ENCODE data around the gene RND1. TPM values are rescaled to one million over a fixed set of nuclear protein-coding genes. Genes with fewer than 3 reads are reported as not detected.
"Not testable (repeated sequence)": the region's sequence is repeated elsewhere in the genome, so short reads cannot be mapped to it uniquely, and the experiment has no call there.

Gene RND1
- total RNA-seq (2014; rRNA removed; shearing (Covaris generic); ENCODE audit: low replicate concordance), result 0.60 and 1.4 TPM in 2 replicates

DNA sequence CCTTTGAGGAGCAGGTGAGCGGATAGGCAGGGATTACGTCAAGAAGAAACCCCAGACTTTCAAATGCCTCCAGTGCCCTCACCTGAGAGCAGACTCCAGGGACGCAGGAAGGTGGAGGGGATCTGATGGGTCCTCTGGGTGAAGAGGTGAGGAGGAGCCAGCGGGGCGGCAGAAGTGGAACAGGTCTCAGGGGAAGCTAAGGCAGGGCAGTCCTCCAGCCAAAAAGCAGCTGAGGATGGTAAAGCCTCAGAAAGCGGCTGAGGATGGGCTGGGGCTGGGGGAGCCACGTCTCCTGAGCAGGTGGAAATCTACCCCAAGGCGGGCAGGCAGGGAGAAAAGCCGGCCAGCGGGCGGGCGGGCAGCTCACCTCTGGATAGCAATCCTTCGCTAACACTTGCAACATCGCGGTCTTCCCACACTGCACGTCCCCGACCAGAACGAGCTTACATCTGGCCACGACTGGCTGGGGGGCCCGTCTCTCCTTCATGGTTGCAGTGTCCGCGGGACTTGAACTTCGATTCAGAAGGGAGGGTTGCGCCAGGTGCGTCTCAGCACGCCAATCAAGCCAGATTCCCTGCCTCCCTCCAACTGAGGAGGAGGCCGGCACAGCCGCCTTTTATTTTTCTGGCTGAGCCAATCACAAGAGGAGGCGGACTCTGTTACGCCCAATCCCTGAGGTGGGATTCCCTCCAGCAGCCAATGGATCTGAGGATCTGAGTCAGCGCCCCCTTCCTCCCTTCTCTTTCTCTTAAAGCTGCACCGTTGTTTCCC lies at the start of gene RND1:
TSS of gene RND1 (minus strand) at position 590 of the 771 bp plus-strand sequence. CDS start at position 487, 103 bp downstream.
- Histone ChIP-seq H3K9me3 (ENCODE audit: low read length) (no peaks in the 10 kb centered on the region), H4K20me1 (ENCODE audit: insufficient read depth, low read depth, low read length) (no peaks in the 10 kb centered on the region), H3K9me2 (replicated peaks; ENCODE audit: insufficient read depth, low read length) (no peaks in the 10 kb centered on the region), H3K4me3 (ENCODE audit: low read length) (peak within 1 kb of the TSS; percentile 69), H3K9ac (ENCODE audit: low read length) (peak within 1 kb of the TSS; percentile 62), H3K36me3 (ENCODE audit: insufficient read depth, low read length) (no peaks in the 10 kb centered on the region), H3K27me3 (ENCODE audit: low read length) (no peaks in the 10 kb centered on the region), H3K79me2 (ENCODE audit: low read length) (no peaks in the 10 kb centered on the region), H2AFZ (ENCODE audit: low read length) (peak within 1 kb of the TSS; percentile 89), H3K4me1 (ENCODE audit: low read length) (peaks cover 16% of the 10 kb centered on the region), H3K4me2 (ENCODE audit: low read depth, low read length, poor library complexity, severe bottlenecking) (peak within 1 kb of the TSS; percentile 80), H3K27ac (ENCODE audit: low read length) (no peak within 1 kb of the TSS)
- peak; percentile 93 for DNase-seq

DNA sequence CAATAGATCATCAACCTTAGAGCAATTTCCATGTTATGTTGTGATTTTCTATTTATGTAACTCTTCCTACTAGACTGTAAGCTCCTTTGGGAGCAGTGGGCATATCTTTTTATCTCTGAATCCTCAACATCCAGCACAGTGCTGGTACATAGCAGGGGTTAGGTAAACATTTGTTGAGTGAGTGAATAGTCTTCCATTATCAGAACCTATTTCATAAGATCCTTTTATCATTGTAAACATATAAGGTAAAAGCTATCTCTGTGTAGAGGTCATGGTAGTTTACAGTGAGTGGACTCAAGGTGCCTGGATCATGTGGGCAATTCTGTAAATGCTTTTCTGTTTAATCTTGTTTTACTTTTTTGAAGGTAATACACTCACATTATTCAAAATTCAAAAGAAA lies 44.5 kb upstream of the RND1 start:
- Histone ChIP-seq H3K79me2 (ENCODE audit: low read length) (no peaks in the 10 kb centered on the region), H3K4me2 (ENCODE audit: low read depth, low read length, poor library complexity, severe bottlenecking) (no peak overlapping the region), H3K27me3 (ENCODE audit: low read length) (no peaks in the 10 kb centered on the region), H3K4me1 (ENCODE audit: low read length) (no peaks in the 10 kb centered on the region), H3K4me3 (ENCODE audit: low read length) (no peak overlapping the region), H2AFZ (ENCODE audit: low read length) (no peak overlapping the region), H3K9me3 (ENCODE audit: low read length) (no peaks in the 10 kb centered on the region), H3K9ac (ENCODE audit: low read length) (no peak overlapping the region), H3K27ac (ENCODE audit: low read length) (no peak overlapping the region), H4K20me1 (ENCODE audit: insufficient read depth, low read depth, low read length) (no peaks in the 10 kb centered on the region), H3K9me2 (replicated peaks; ENCODE audit: insufficient read depth, low read length) (no peaks in the 10 kb centered on the region), H3K36me3 (ENCODE audit: insufficient read depth, low read length) (no peaks in the 10 kb centered on the region)
- no peak for DNase-seq

DNA sequence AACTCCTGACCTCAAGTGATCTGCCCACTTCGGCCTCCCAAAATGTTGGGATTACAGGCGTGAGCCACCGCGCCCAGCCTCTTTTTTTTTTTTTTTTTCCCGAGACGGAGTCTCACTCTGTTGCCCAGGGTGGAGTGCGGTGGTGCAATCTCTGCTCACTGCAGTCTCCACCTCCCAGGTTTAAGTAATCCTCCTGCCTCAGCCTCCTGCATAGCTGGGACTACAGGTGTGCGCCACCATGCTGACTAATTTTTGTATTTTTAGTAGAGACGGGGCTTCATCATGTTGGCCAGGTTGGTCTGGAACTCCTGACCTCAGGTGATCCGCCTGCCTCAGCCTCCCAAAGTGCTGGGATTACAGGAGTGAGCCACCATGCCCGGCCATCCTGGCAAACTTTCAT lies 44.0 kb upstream of the RND1 start:
- H3K27me3 ChIP-seq (ENCODE audit: low read length); H3K27ac ChIP-seq (ENCODE audit: low read length); H3K4me3 ChIP-seq (ENCODE audit: low read length); H3K36me3 ChIP-seq (ENCODE audit: insufficient read depth, low read length); H3K9me2 ChIP-seq (replicated peaks; ENCODE audit: insufficient read depth, low read length); H3K79me2 ChIP-seq (ENCODE audit: low read length); H2AFZ ChIP-seq (ENCODE audit: low read length); H4K20me1 ChIP-seq (ENCODE audit: insufficient read depth, low read depth, low read length); H3K9me3 ChIP-seq (ENCODE audit: low read length); H3K4me2 ChIP-seq (ENCODE audit: low read depth, low read length, poor library complexity, severe bottlenecking); H3K9ac ChIP-seq (ENCODE audit: low read length); H3K4me1 ChIP-seq (ENCODE audit: low read length); DNase-seq: not testable (repeated sequence)

DNA sequence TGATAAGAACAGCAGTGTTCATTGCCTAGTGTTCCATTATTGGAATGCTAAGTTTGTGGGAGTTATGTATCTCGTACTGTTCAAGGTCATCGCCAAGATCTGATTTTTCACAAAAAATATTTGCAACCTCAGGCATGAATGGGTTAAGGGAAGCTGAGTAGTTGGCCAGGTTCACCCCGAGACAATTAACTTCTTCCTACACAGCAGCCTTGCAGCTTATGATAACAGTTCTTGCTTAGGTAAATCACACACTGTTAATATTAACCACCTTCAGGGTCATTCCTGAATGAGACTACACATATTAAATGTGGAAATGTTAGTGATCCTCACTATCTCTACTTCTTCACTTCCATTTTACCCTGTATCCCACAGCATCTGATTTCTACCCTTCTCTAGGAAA lies 41.6 kb upstream of the RND1 start:
- H2AFZ ChIP-seq (ENCODE audit: low read length), result no peak overlapping the region
- no peaks in the 10 kb centered on the region; the same call in 1 of the 2 replicates for H3K4me1 ChIP-seq (ENCODE audit: low read length)
- no peak overlapping the region for H3K9ac ChIP-seq (ENCODE audit: low read length)
- no peak overlapping the region for H3K4me2 ChIP-seq (ENCODE audit: low read depth, low read length, poor library complexity, severe bottlenecking)
- DNase-seq, result no peak
- H3K4me3 ChIP-seq (ENCODE audit: low read length), result no peak overlapping the region
- no peaks in the 10 kb centered on the region for H3K9me2 ChIP-seq (replicated peaks; ENCODE audit: insufficient read depth, low read length)
- H3K36me3 ChIP-seq (ENCODE audit: insufficient read depth, low read length), result no peaks in the 10 kb centered on the region
- no peaks in the 10 kb centered on the region for H3K9me3 ChIP-seq (ENCODE audit: low read length)
- H3K79me2 ChIP-seq (ENCODE audit: low read length), result no peaks in the 10 kb centered on the region
- H4K20me1 ChIP-seq (ENCODE audit: insufficient read depth, low read depth, low read length), result no peaks in the 10 kb centered on the region
- H3K27ac ChIP-seq (ENCODE audit: low read length), result no peak overlapping the region
- no peaks in the 10 kb centered on the region for H3K27me3 ChIP-seq (ENCODE audit: low read length)

DNA sequence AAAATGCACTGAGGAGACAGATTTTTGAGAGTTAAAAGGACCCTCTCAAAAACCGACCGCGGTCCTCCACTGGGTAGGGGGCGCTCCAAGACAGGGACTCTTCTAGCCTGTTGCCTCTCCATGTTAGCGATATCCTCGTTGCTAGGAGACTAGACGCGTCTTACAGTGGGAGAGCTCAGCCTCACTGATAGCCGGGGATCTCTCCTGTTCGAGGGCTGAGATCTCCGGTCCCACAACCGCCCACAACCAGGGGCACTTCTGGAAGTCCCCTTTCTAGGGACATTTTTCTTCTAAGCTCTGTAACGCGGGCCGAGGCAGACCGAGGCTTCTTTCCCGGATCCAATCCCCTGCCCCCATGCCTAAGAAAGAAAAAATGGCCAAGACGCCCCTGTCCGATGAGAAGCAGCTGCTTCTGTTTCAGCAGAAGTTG lies 38.3 kb upstream of the RND1 start:
- Histone ChIP-seq H3K4me3 (ENCODE audit: low read length) (peak overlapping the region; percentile 45; the same call in 1 of the 2 replicates), H3K36me3 (ENCODE audit: insufficient read depth, low read length) (no peaks in the 10 kb centered on the region), H3K27ac (ENCODE audit: low read length) (no peak overlapping the region), H4K20me1 (ENCODE audit: insufficient read depth, low read depth, low read length) (no peaks in the 10 kb centered on the region), H3K9me2 (replicated peaks; ENCODE audit: insufficient read depth, low read length) (no peaks in the 10 kb centered on the region), H3K79me2 (ENCODE audit: low read length) (no peaks in the 10 kb centered on the region), H3K4me2 (ENCODE audit: low read depth, low read length, poor library complexity, severe bottlenecking) (peak overlapping the region; percentile 66), H3K9me3 (ENCODE audit: low read length) (no peaks in the 10 kb centered on the region), H3K9ac (ENCODE audit: low read length) (peak overlapping the region; percentile 30; the same call in 1 of the 2 replicates), H2AFZ (ENCODE audit: low read length) (0 out of 2 replicates have a peak overlapping the region, but pooled peaks have one; percentile 21), H3K27me3 (ENCODE audit: low read length) (no peaks in the 10 kb centered on the region), H3K4me1 (ENCODE audit: low read length) (no peaks in the 10 kb centered on the region; the same call in 1 of the 2 replicates)
- DNase-seq, result peak; percentile 87

DNA sequence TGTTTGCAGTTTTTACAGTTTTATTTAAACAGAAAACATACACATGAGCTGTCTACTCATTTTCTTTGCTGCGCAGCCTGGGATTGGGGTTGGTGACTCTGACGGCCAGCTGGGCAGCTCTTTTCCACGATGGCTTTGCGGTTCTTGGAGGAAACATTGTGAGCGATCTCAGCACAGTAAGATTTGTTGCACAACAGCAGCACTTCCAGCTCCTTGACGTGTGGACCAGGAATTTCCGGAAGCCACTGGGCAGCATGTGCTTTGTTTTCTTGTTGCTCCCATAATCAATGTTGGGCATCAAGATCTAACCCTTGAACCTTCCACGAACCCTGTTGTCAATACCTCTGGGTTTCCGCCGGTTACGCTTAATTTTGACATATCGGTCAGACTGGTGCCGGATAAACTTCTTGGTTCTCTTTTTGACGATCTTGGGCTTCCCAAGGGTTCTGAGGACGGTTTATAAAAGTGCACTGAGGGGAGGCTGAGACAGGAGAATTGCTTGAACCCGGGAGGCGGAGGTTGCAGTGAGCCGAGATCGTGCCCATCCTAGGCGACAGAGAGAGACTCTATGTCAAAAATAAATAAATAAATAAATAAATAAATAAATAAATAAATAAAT lies 37.8 kb upstream of the RND1 start:
- Histone ChIP-seq H3K79me2 (ENCODE audit: low read length) (no peaks in the 10 kb centered on the region), H3K4me3 (ENCODE audit: low read length) (no peak overlapping the region), H4K20me1 (ENCODE audit: insufficient read depth, low read depth, low read length) (no peaks in the 10 kb centered on the region), H3K27ac (ENCODE audit: low read length) (no peak overlapping the region), H3K27me3 (ENCODE audit: low read length) (no peaks in the 10 kb centered on the region), H2AFZ (ENCODE audit: low read length) (no peak overlapping the region), H3K9me2 (replicated peaks; ENCODE audit: insufficient read depth, low read length) (no peaks in the 10 kb centered on the region), H3K9ac (ENCODE audit: low read length) (no peak overlapping the region), H3K9me3 (ENCODE audit: low read length) (no peaks in the 10 kb centered on the region), H3K4me2 (ENCODE audit: low read depth, low read length, poor library complexity, severe bottlenecking) (peak overlapping the region; percentile 66), H3K4me1 (ENCODE audit: low read length) (no peaks in the 10 kb centered on the region; the same call in 1 of the 2 replicates), H3K36me3 (ENCODE audit: insufficient read depth, low read length) (no peaks in the 10 kb centered on the region)
- no peak for DNase-seq

DNA sequence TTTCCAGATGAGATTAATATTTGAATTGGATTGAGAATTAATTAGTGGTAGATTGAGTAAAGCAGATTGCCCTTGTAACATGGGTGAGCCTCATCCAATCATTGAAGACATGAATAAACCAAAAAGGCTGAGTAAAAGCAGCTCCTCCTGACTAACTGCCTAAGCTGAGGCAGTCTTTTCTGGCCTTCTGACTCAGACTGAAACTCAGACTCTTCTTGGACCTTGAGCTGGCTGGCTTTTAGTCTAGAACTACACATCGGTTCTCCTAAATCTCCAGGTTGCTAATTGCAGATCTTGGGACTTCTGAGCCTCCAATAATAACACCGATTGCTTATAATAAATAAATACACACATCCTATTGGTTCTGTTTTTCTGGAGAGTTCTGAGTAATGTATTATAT lies 35.6 kb upstream of the RND1 start:
- no peak overlapping the region for H3K4me2 ChIP-seq (ENCODE audit: low read depth, low read length, poor library complexity, severe bottlenecking)
- H3K4me3 ChIP-seq (ENCODE audit: low read length), result no peak overlapping the region
- no peaks in the 10 kb centered on the region for H3K36me3 ChIP-seq (ENCODE audit: insufficient read depth, low read length)
- DNase-seq, result no peak
- no peaks in the 10 kb centered on the region for H4K20me1 ChIP-seq (ENCODE audit: insufficient read depth, low read depth, low read length)
- H3K79me2 ChIP-seq (ENCODE audit: low read length), result no peaks in the 10 kb centered on the region
- no peaks in the 10 kb centered on the region for H3K9me3 ChIP-seq (ENCODE audit: low read length)
- no peaks in the 10 kb centered on the region for H3K9me2 ChIP-seq (replicated peaks; ENCODE audit: insufficient read depth, low read length)
- H3K27me3 ChIP-seq (ENCODE audit: low read length), result no peaks in the 10 kb centered on the region
- no peaks in the 10 kb centered on the region; the same call in 1 of the 2 replicates for H3K4me1 ChIP-seq (ENCODE audit: low read length)
- H3K9ac ChIP-seq (ENCODE audit: low read length), result no peak overlapping the region
- H2AFZ ChIP-seq (ENCODE audit: low read length), result no peak overlapping the region
- H3K27ac ChIP-seq (ENCODE audit: low read length), result no peak overlapping the region

DNA sequence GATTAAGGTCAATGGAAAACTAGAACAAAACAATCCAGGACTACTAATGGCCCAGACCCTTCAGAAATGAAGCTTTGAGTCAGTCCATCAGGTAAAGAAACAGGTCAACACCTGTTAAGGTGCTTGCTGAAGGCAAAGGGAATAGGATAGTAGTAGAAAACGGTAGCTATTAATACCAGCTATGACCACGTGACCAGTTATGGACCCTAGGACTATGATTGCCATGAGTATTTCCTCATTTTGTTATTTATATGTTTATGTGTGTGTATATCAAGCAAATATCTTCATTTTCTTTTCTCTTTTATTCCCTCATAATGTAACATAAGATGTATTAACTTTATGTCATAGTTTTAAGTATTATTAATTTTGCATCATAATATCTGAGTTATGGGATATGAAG lies 34.0 kb upstream of the RND1 start:
- Histone ChIP-seq H3K27ac (ENCODE audit: low read length) (no peak overlapping the region), H4K20me1 (ENCODE audit: insufficient read depth, low read depth, low read length) (no peaks in the 10 kb centered on the region), H3K4me1 (ENCODE audit: low read length) (no peaks in the 10 kb centered on the region; the same call in 1 of the 2 replicates), H2AFZ (ENCODE audit: low read length) (no peak overlapping the region), H3K4me2 (ENCODE audit: low read depth, low read length, poor library complexity, severe bottlenecking) (no peak overlapping the region), H3K79me2 (ENCODE audit: low read length) (no peaks in the 10 kb centered on the region), H3K9me2 (replicated peaks; ENCODE audit: insufficient read depth, low read length) (no peaks in the 10 kb centered on the region), H3K4me3 (ENCODE audit: low read length) (no peak overlapping the region), H3K36me3 (ENCODE audit: insufficient read depth, low read length) (no peaks in the 10 kb centered on the region), H3K9ac (ENCODE audit: low read length) (no peak overlapping the region), H3K9me3 (ENCODE audit: low read length) (no peaks in the 10 kb centered on the region), H3K27me3 (ENCODE audit: low read length) (no peaks in the 10 kb centered on the region)
- DNase-seq, result no peak
